Measurements from ENCODE around the gene JAG2. TPM values are rescaled to one million over a fixed set of nuclear protein-coding genes. Genes with fewer than 3 reads are reported as not detected.

Gene JAG2
- total RNA-seq, 4 donors from 2014 or later: 20.7 to 29.4 (median 23.3) TPM

DNA sequence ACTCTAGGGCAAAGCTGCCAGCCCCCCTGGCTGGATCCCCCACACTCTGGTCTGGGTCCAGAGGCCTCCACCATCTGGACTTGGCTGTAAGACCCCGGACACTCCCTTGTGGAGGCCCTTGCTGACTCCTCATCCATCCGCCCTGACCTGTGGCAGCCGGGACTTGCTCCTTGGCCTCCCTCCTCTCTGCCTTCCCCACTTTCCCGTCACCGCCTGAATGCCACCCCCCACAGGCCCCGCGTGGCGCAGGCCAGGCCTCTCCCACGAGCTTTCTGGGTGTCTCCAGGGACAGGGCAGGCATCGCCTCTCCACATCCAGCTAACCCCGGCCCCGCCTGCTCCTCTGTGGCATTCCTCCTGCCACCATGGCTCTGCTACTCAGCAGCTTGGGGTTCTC, 14.1 kb downstream of the JAG2 start:
- Histone ChIP-seq H3K4me3 (no peak overlapping the region), H3K27me3 (peaks cover 0 to 9% (median 0%) of the 10 kb centered on the region in 4 donors), H3K9me3 (no peaks in the 10 kb centered on the region), H3K36me3 (peaks cover 0 to 18% (median 0%) of the 10 kb centered on the region in 3 donors), H3K27ac (peak overlapping the region in 2 of 4 donors; percentile 2 to 54), H3K4me1 (peaks cover 0 to 27% (median 0%) of the 10 kb centered on the region in 3 donors)
- 70 to 74% methylated on average over 11 of the region's 12 CpGs for WGBS, 2 donors
- DNase-seq: no peak
- TF ChIP-seq, protein P1, sequence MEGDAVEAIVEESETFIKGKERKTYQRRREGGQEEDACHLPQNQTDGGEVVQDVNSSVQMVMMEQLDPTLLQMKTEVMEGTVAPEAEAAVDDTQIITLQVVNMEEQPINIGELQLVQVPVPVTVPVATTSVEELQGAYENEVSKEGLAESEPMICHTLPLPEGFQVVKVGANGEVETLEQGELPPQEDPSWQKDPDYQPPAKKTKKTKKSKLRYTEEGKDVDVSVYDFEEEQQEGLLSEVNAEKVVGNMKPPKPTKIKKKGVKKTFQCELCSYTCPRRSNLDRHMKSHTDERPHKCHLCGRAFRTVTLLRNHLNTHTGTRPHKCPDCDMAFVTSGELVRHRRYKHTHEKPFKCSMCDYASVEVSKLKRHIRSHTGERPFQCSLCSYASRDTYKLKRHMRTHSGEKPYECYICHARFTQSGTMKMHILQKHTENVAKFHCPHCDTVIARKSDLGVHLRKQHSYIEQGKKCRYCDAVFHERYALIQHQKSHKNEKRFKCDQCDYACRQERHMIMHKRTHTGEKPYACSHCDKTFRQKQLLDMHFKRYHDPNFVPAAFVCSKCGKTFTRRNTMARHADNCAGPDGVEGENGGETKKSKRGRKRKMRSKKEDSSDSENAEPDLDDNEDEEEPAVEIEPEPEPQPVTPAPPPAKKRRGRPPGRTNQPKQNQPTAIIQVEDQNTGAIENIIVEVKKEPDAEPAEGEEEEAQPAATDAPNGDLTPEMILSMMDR (IDR thresholded peaks at IDR 0.05): no peak
- TF ChIP-seq POLR2A (IDR thresholded peaks at IDR 0.05): no peak
- intact Hi-C loops (cut with DNase I): no loop called here

DNA sequence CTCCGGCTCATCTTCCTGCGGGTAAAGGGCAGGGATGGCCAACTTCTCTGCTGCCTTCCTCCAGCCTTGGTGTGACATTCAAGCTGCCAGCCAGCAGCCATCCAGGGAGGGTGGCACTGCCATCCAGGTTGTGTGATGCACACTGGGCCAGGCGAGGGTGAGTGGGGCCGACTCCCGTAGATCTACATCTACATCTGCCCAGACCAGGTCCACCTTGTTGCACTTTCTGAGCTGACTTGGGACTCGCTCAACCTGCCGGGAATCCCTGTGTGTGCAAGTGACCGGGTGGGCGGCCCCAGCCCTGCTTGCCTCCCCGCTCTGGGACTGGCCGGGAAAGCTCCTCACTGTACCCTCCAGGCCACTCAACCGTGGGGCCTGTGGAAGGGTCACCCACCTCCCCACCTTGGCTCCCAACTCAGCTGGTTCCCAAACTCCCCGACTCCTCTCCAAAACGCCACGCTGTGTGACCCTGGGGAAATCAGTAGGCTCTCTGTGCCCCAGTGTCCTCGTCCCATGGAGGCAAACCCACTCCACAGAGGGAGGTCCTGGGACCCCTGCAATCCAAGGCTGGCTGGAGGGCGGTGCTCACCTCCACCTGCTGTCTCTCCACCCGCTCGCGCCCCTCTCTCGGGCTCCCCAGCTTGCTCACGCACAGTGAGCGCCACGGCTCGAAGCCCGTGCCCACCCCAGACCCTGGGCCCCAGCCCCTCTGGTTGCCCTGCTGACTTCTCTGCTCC, 14.7 kb downstream of the JAG2 start:
- Histone ChIP-seq H3K9me3 (no peaks in the 10 kb centered on the region), H3K27me3 (peaks cover 0 to 9% (median 0%) of the 10 kb centered on the region in 4 donors), H3K4me3 (no peak overlapping the region), H3K27ac (peak overlapping the region in 2 of 4 donors; percentile 54 to 55), H3K36me3 (peaks cover 0 to 24% (median 0%) of the 10 kb centered on the region in 3 donors), H3K4me1 (peaks cover 0 to 22% (median 0%) of the 10 kb centered on the region in 3 donors)
- TF ChIP-seq, protein P1 (IDR thresholded peaks at IDR 0.05): no peak
- TF ChIP-seq POLR2A (IDR thresholded peaks at IDR 0.05): no peak
- intact Hi-C loops (cut with DNase I): no loop called here
- whole genome bisulfite sequencing, 2 donors: 67 to 83% methylated on average over 3 to 14 of the region's 26 CpGs
- no peak for DNase-seq

DNA sequence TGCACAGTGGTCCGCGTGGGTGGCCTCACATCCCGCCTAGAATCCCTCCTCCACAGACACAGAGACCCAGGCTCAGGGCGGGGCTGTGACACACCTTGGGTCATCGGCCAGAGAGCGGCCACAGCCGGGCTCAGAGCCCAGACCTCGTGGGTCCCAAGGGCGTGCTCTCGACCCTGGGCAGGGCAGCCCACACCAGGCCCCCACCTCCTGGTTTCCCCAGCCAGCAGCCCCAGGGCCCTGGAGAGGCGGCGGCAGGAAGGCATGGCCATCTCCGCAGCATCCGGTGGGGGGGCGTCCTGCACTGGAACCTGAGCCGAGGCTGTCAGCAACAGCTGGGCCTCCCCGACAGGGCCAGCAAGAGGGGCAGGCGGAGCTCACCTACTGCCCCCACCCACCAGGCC, 15.2 kb downstream of the JAG2 start:
- no peak for DNase-seq
- intact Hi-C loops (cut with DNase I): no loop called here
- no peak for TF ChIP-seq POLR2A (IDR thresholded peaks at IDR 0.05)
- TF ChIP-seq, protein P1 (IDR thresholded peaks at IDR 0.05): no peak
- Histone ChIP-seq H3K9me3 (no peaks in the 10 kb centered on the region), H3K27ac (peak overlapping the region in 2 of 4 donors; percentile 54 to 55), H3K4me3 (no peak overlapping the region), H3K27me3 (peaks cover 0 to 9% (median 0%) of the 10 kb centered on the region in 4 donors), H3K36me3 (peaks cover 0 to 30% (median 0%) of the 10 kb centered on the region in 3 donors), H3K4me1 (peaks cover 0 to 22% (median 0%) of the 10 kb centered on the region in 3 donors)
- WGBS, 2 donors: no CpG with 5 or more reads among the region's 18 CpGs

DNA sequence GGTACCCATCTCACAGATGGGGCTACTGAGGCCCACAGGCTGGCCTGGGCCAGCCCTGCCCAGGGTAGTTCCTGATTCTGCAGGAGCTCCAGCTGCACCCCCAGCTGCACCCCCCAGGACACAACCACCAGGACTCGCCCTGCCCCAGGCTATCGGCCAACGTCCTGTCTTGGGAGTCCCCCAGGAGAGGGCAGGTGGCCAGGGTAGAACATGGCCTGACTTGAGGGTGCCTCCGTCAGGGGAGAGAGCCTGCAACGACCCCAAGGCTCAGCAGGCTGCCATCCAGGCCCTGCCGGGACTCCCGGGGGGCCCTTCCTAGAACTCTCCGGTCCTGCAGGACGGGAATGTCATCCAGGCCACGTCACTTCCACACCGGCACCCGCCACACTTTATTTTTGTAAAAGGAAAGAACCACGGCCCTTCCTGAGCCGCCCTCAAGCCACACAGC, 15.8 kb downstream of the JAG2 start:
- H3K36me3 ChIP-seq: peaks cover 0 to 35% (median 0%) of the 10 kb centered on the region in 3 donors

More for the DNA sequence above, 15.8 kb downstream of the JAG2 start:
- DNase-seq: no peak
- intact Hi-C loops (cut with DNase I): no loop called here
- H3K4me1 ChIP-seq: peaks cover 0 to 22% (median 0%) of the 10 kb centered on the region in 3 donors
- H3K27ac ChIP-seq: peak overlapping the region in 2 of 4 donors; percentile 54 to 55
- TF ChIP-seq, protein P1 (IDR thresholded peaks at IDR 0.05): no peak
- no peak for TF ChIP-seq POLR2A (IDR thresholded peaks at IDR 0.05)
- no peaks in the 10 kb centered on the region for H3K9me3 ChIP-seq
- no peak overlapping the region for H3K4me3 ChIP-seq
- 73 to 100% methylated on average over 2 to 4 of the region's 14 CpGs for WGBS, 2 donors
- H3K27me3 ChIP-seq: peaks cover 0 to 7% (median 0%) of the 10 kb centered on the region in 4 donors

All from esophagus squamous epithelium (tissue), 5 donors.